HepG2 (cell line): ENCODE data around the gene TMEM237. TPM values are rescaled to one million over a fixed set of nuclear protein-coding genes. Genes with fewer than 3 reads are reported as not detected.
A peak's percentile ranks its signal among the peaks of the same experiment; 100 is the strongest.

Source experiments
- ATAC-seq: fragments of 200-7000 bp; cut with Tn5 transposase; 3 replicates; pipeline ENCODE4 v1.9.1; 2020; ENCODE audit warnings: mild to moderate bottlenecking, moderate library complexity
- BruUV-seq: library from RNA; stranded (reverse); fragments of 400-500 nt; replicated peaks from 2 replicates; lab custom pipeline; 2021; lab: Mats Ljungman, UMichigan
- CTCF ChIA-PET: fragments of 300-600 bp; formaldehyde crosslinking; extraction: SDS; loops from one replicate; lab custom pipeline; 2021; ENCODE audit warnings: low total read pairs, inconsistent platforms, low intra/inter-chr PET ratio; lab: Yijun Ruan, JAX
- POLR2A ChIA-PET: fragments of 350-600 bp; sonication (Branson Sonifier 250); formaldehyde crosslinking; loops from one replicate; lab custom pipeline; 2020; ENCODE audit warnings: antibody characterized with exemption, inconsistent platforms; lab: Yijun Ruan, JAX
- DNase-seq: peaks from one replicate; pipeline ENCODE4 v3.0.0-alpha.2; 2015; ENCODE audit warnings: low spot score
- FAIRE-seq: peaks from 3 replicates; lab custom pipeline; 2011; peaks lifted over from hg19 to GRCh38; lab: Jason Lieb, UNC
- H2AFZ ChIP-seq: one replicate; pipeline ENCODE4 v1.6.1; 2011; ENCODE audit warnings: low read length, inconsistent platforms
- H3K27ac ChIP-seq: fragments of 300-600 bp; 3 replicates; pipeline ENCODE4 v1.8.0; 2011; ENCODE audit warnings: mixed run types, mild to moderate bottlenecking, mixed read lengths, low read length, inconsistent platforms; ENCODE audit not compliant: insufficient read depth; ENCODE audit errors: extremely low read length
- H3K27me3 ChIP-seq, 2 experiments: fragments of 200-600 bp in 1 of 2; 2 replicates in 1 of 2; 3 replicates in 1 of 2; pipeline versions ENCODE4 v1.6.0 to v1.8.0; 2011; ENCODE audit warnings: low read length in 2 of 2, mild to moderate bottlenecking in 2 of 2, moderate library complexity in 2 of 2, inconsistent platforms in 1 of 2; ENCODE audit not compliant: insufficient read depth in 2 of 2, control insufficient read depth in 1 of 2
- H3K36me3 ChIP-seq, 2 experiments: fragments of 200-600 bp in 1 of 2; replicated peaks in 1 of 2; 2 replicates in 1 of 2; 3 replicates in 1 of 2; pipeline versions ENCODE4 v1.5.1 to v1.8.0; 2011; ENCODE audit warnings: low read length in 2 of 2, inconsistent platforms in 1 of 2; ENCODE audit not compliant: insufficient read depth in 2 of 2, control insufficient read depth in 1 of 2
- H3K4me1 ChIP-seq: 2 replicates; pipeline ENCODE4 v1.5.1; 2012; ENCODE audit warnings: low read length, inconsistent platforms; ENCODE audit not compliant: insufficient read depth
- H3K4me2 ChIP-seq: 2 replicates; pipeline ENCODE4 v1.6.0; 2011; ENCODE audit warnings: low read depth, low read length, inconsistent platforms
- H3K4me3 ChIP-seq, 3 experiments: fragments of 200-600 bp in 1 of 3; sonication (generic), shearing (Covaris generic) in 1 of 3; replicated peaks in 1 of 3; 2 replicates each; pipeline ENCODE4 v1.5.1; 2011 to 2016; ENCODE audit warnings: low read length in 3 of 3, inconsistent platforms in 2 of 3, low read depth in 2 of 3, mild to moderate bottlenecking in 2 of 3, control low read depth in 1 of 3, mixed read lengths in 1 of 3; ENCODE audit not compliant: insufficient read depth in 1 of 3
- H3K79me2 ChIP-seq: one replicate; pipeline ENCODE4 v1.6.1; 2011; ENCODE audit warnings: low read length, inconsistent platforms; ENCODE audit not compliant: insufficient read depth
- H3K9ac ChIP-seq: 2 replicates; pipeline ENCODE4 v1.6.0; 2011; ENCODE audit warnings: mild to moderate bottlenecking, low read depth, low read length, inconsistent platforms; ENCODE audit not compliant: insufficient read depth
- H3K9me3 ChIP-seq: 2 replicates; pipeline ENCODE4 v1.5.1; 2012; ENCODE audit warnings: mild to moderate bottlenecking, low read length
- H4K20me1 ChIP-seq: 2 replicates; pipeline ENCODE4 v1.6.0; 2011; ENCODE audit warnings: inconsistent platforms, mild to moderate bottlenecking, low read length, moderate library complexity; ENCODE audit not compliant: insufficient read depth
- KLF12 ChIP-seq: sonication (generic); formaldehyde crosslinking; IDR thresholded peaks from 2 replicates; pipeline ENCODE4 v1.4.0; 2020; ENCODE audit warnings: missing genetic modification reagents, borderline replicate concordance
- MEF2D ChIP-seq: sonication (generic); formaldehyde crosslinking; IDR thresholded peaks from 2 replicates; pipeline ENCODE4 v1.5.1; 2020; ENCODE audit warnings: mild to moderate bottlenecking, missing genetic modification reagents
- MTF2 ChIP-seq: sonication (generic); formaldehyde crosslinking; IDR thresholded peaks from 2 replicates; pipeline ENCODE4 v1.5.0; 2020; ENCODE audit warnings: missing genetic modification reagents, borderline replicate concordance
- NR2F6 ChIP-seq, 2 experiments: IDR thresholded peaks; 2 replicates each; pipeline ENCODE4 v1.6.1; 2016; ENCODE audit warnings: antibody characterized with exemption in 1 of 2, mild to moderate bottlenecking in 1 of 2
- PCBP2 ChIP-seq: fragments of 200-400 bp; formaldehyde crosslinking; optimal IDR thresholded peaks from 2 replicates; pipeline ENCODE3; 2018; ENCODE audit warnings: low read length, low read depth; ENCODE audit not compliant: poor library complexity, severe bottlenecking
- PHF20 ChIP-seq: sonication (generic); formaldehyde crosslinking; IDR thresholded peaks from 2 replicates; pipeline ENCODE4 v1.5.0; 2020; ENCODE audit warnings: mild to moderate bottlenecking, missing genetic modification reagents
- SUZ12 ChIP-seq: fragments of 150-350 bp; IDR thresholded peaks from 2 replicates; pipeline ENCODE4 v1.6.1; 2014; ENCODE audit warnings: low read depth, low read length
- THYN1 ChIP-seq: sonication (generic); formaldehyde crosslinking; IDR thresholded peaks from 2 replicates; pipeline ENCODE4 v1.8.1; 2023; ENCODE audit warnings: low read depth, mild to moderate bottlenecking, moderate library complexity, missing genetic modification reagents, borderline replicate concordance
- ZNF619 ChIP-seq: sonication (generic); formaldehyde crosslinking; IDR thresholded peaks from 2 replicates; pipeline ENCODE4 v1.4.0; 2020; ENCODE audit warnings: mild to moderate bottlenecking, missing genetic modification reagents
- ZNF75D ChIP-seq: sonication (generic); formaldehyde crosslinking; IDR thresholded peaks from 2 replicates; pipeline ENCODE4 v1.8.1; 2023; ENCODE audit warnings: missing genetic modification reagents, mild to moderate bottlenecking, borderline replicate concordance
- WGBS: methylation state at CpG from one replicate; pipeline ENCODE4 v1.1.6; 2017; ENCODE audit warnings: low lambda C conversion rate; 5-methylcytosine and 5-hydroxymethylcytosine counted together
- in situ Hi-C: cut with HindIII; loops from 2 replicates; pipeline ENCODE4 v1.10.0; 2017; ENCODE audit warnings: low pct_unique_long_range_greater_than_20kb; ENCODE audit not compliant: extremely low pct_ligation_motif_present
- intact Hi-C: fragments of 100-400 bp; cut with micrococcal nuclease; formaldehyde crosslinking; loops from one replicate; pipeline ENCODE4 v1.10.0; 2022; ENCODE audit not compliant: unreplicated experiment
- polyA plus RNA-seq, 8 experiments: library from polyadenylated mRNA; depleted of rRNA in 3 of 8; stranded (reverse) in 7 of 8; unstranded in 1 of 8; fragments of >200 nt; fragmentation: Illumina TruSeq in 4 of 8; extraction: Trizol in 4 of 8; gene quantifications; 2 replicates each; pipeline versions ENCODE4 v1.2.1 to v1.2.3, GENCODE V29; 2011 to 2016; ENCODE audit warnings: low read depth in 4 of 8, missing spikeins in 1 of 8, mixed read lengths in 1 of 8; ENCODE audit not compliant: insufficient read depth in 1 of 8
- total RNA-seq, 5 experiments: library from RNA; depleted of rRNA; stranded (reverse); fragments of >200 nt; fragmentation: Illumina TruSeq; extraction: Trizol; gene quantifications; 2 replicates each; pipeline ENCODE4 v1.2.3, GENCODE V29; 2016; ENCODE audit warnings: low read depth in 1 of 5
- TF ChIP-seq, protein P1 (sequence below): sonication (generic); formaldehyde crosslinking; IDR thresholded peaks from 2 replicates; pipeline ENCODE4 v1.4.0; 2020; ENCODE audit warnings: mild to moderate bottlenecking, missing genetic modification reagents, borderline replicate concordance
- TF ChIP-seq, protein P2 (sequence below): sonication (generic); formaldehyde crosslinking; IDR thresholded peaks from 2 replicates; pipeline ENCODE4 v1.4.0; 2020; ENCODE audit warnings: mild to moderate bottlenecking, low read depth, missing genetic modification reagents
- TF ChIP-seq, protein P3 (sequence below): sonication (generic); formaldehyde crosslinking; conservative IDR thresholded peaks from 2 replicates; pipeline ENCODE4 v1.4.0; 2020; ENCODE audit warnings: missing genetic modification reagents
- TF ChIP-seq, protein P4 (sequence below): IDR thresholded peaks from 2 replicates; pipeline ENCODE4 v1.6.1; 2018; ENCODE audit warnings: missing genetic modification reagents, mild to moderate bottlenecking, missing compliant biosample characterization

TMEM237 gene
- total and polyA plus RNA-seq, 2 of the 13 experiments (the other 11 are each of a cell fraction or from before 2014, with no cell fraction given) = 21.8 to 36.1 TPM

DNA sequence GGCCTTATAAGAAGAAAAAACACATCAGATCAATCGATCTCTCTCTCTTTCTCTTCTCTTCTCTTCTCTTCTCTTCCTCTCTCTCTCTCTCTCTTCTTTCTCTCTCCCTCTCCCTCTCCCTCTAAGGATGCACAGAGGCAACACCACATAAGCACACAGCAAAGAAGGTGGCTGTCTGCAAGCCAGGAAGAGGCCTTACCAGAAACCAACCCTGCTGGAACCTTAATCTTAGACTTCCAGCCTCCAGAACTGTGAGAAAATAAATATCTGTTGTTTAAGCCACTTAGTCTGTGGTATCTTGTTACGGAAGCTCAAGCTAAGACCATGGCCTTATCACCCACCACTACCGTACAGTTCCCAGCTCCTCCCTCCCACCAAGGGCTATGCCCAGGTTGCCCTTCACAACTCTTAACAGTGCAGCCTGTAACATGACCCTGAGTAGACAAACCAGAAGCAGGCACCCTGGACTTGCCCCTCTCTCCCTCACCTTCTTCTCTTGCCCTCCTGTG, 25.2 kb upstream of the TMEM237 start:
- 3% methylated on average over 3 of the region's 3 CpGs for WGBS
- no peak for FAIRE-seq
- POLR2A ChIA-PET = no interaction called here

More for the DNA sequence above, 25.2 kb upstream of the TMEM237 start:
- Histone ChIP-seq H3K4me2 (no peak overlapping the region), H4K20me1 (no peaks in the 10 kb centered on the region), H3K27me3 (peaks cover 0 to under 1% of the 10 kb centered on the region in 2 experiments; a peak in 1 of 5 replicates), H3K79me2 (no peaks in the 10 kb centered on the region), H3K9ac (no peak overlapping the region), H3K36me3 (no peaks in the 10 kb centered on the region), H2AFZ (no peak overlapping the region), H3K9me3 (no peaks in the 10 kb centered on the region), H3K4me1 (no peaks in the 10 kb centered on the region), H3K4me3 (no peak overlapping the region), H3K27ac (no peak overlapping the region)
- CTCF ChIA-PET = no interaction called here
- no TSS peak for BruUV-seq
- in situ Hi-C loops (no loop called here), intact Hi-C loops (loop anchor here (10.0 kb wide), 1 partner anchor 216 kb away; no protein-coding TSS in a partner anchor)
- TF ChIP-seq KLF12 (CRISPR knock-in tag) (no peak), THYN1 (no peak), MEF2D (CRISPR knock-in tag) (no peak), ZNF75D (no peak), NR2F6 (IDR thresholded peaks at IDR 0.05) (no peak), NR2F6 (CRISPR knock-in tag; IDR thresholded peaks at IDR 0.05) (no peak), SUZ12 (no peak), PHF20 (CRISPR knock-in tag) (no peak), PCBP2 (no peak), ZNF619 (CRISPR knock-in tag) (no peak), MTF2 (CRISPR knock-in tag) (no peak)
- TF ChIP-seq, protein P1, sequence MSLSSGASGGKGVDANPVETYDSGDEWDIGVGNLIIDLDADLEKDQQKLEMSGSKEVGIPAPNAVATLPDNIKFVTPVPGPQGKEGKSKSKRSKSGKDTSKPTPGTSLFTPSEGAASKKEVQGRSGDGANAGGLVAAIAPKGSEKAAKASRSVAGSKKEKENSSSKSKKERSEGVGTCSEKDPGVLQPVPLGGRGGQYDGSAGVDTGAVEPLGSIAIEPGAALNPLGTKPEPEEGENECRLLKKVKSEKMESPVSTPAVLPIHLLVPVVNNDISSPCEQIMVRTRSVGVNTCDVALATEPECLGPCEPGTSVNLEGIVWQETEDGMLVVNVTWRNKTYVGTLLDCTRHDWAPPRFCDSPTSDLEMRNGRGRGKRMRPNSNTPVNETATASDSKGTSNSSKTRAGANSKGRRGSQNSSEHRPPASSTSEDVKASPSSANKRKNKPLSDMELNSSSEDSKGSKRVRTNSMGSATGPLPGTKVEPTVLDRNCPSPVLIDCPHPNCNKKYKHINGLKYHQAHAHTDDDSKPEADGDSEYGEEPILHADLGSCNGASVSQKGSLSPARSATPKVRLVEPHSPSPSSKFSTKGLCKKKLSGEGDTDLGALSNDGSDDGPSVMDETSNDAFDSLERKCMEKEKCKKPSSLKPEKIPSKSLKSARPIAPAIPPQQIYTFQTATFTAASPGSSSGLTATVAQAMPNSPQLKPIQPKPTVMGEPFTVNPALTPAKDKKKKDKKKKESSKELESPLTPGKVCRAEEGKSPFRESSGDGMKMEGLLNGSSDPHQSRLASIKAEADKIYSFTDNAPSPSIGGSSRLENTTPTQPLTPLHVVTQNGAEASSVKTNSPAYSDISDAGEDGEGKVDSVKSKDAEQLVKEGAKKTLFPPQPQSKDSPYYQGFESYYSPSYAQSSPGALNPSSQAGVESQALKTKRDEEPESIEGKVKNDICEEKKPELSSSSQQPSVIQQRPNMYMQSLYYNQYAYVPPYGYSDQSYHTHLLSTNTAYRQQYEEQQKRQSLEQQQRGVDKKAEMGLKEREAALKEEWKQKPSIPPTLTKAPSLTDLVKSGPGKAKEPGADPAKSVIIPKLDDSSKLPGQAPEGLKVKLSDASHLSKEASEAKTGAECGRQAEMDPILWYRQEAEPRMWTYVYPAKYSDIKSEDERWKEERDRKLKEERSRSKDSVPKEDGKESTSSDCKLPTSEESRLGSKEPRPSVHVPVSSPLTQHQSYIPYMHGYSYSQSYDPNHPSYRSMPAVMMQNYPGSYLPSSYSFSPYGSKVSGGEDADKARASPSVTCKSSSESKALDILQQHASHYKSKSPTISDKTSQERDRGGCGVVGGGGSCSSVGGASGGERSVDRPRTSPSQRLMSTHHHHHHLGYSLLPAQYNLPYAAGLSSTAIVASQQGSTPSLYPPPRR (CRISPR knock-in tag) = no peak
- TF ChIP-seq, protein P2, sequence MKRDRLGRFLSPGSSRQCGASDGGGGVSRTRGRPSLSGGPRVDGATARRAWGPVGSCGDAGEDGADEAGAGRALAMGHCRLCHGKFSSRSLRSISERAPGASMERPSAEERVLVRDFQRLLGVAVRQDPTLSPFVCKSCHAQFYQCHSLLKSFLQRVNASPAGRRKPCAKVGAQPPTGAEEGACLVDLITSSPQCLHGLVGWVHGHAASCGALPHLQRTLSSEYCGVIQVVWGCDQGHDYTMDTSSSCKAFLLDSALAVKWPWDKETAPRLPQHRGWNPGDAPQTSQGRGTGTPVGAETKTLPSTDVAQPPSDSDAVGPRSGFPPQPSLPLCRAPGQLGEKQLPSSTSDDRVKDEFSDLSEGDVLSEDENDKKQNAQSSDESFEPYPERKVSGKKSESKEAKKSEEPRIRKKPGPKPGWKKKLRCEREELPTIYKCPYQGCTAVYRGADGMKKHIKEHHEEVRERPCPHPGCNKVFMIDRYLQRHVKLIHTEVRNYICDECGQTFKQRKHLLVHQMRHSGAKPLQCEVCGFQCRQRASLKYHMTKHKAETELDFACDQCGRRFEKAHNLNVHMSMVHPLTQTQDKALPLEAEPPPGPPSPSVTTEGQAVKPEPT (CRISPR knock-in tag) = no peak
- TF ChIP-seq, protein P3, sequence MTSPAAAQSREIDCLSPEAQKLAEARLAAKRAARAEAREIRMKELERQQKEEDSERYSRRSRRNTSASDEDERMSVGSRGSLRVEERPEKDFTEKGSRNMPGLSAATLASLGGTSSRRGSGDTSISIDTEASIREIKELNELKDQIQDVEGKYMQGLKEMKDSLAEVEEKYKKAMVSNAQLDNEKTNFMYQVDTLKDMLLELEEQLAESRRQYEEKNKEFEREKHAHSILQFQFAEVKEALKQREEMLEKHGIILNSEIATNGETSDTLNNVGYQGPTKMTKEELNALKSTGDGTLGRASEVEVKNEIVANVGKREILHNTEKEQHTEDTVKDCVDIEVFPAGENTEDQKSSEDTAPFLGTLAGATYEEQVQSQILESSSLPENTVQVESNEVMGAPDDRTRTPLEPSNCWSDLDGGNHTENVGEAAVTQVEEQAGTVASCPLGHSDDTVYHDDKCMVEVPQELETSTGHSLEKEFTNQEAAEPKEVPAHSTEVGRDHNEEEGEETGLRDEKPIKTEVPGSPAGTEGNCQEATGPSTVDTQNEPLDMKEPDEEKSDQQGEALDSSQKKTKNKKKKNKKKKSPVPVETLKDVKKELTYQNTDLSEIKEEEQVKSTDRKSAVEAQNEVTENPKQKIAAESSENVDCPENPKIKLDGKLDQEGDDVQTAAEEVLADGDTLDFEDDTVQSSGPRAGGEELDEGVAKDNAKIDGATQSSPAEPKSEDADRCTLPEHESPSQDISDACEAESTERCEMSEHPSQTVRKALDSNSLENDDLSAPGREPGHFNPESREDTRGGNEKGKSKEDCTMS (CRISPR knock-in tag) = no peak
- TF ChIP-seq, protein P4, sequence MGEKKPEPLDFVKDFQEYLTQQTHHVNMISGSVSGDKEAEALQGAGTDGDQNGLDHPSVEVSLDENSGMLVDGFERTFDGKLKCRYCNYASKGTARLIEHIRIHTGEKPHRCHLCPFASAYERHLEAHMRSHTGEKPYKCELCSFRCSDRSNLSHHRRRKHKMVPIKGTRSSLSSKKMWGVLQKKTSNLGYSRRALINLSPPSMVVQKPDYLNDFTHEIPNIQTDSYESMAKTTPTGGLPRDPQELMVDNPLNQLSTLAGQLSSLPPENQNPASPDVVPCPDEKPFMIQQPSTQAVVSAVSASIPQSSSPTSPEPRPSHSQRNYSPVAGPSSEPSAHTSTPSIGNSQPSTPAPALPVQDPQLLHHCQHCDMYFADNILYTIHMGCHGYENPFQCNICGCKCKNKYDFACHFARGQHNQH (CRISPR knock-in tag) = no peak
- peak; percentile 47; the same call in 2 of the 3 replicates for ATAC-seq
- no peak for DNase-seq
